GM10266 (cell line): ENCODE data around the gene PSTK.

Experiments used
- DNase-seq: peaks from one replicate; pipeline ENCODE4 v3.0.0; 2012; ENCODE audit errors: extremely low spot score
- CTCF ChIP-seq: IDR thresholded peaks from 2 replicates; pipeline ENCODE4 v1.5.1; 2012; ENCODE audit warnings: mild to moderate bottlenecking, low read depth; ENCODE audit not compliant: control insufficient read depth, insufficient read depth; ENCODE audit errors: missing control alignments

PSTK gene

GRCh38 chr10:122980209-122981065, at the start of gene PSTK:
Gene PSTK (plus strand): TSS chr10:122980401. CDS start chr10:122980480, 79 bp downstream.
- TF ChIP-seq CTCF = peak; percentile 89
- DNase-seq = peak; percentile 95

GRCh38 chr10:122931088-122931906, 48.9 kb upstream of the PSTK start:
- DNase-seq = no peak
- TF ChIP-seq CTCF = no peak

GRCh38 chr10:122939133-122939855, 40.9 kb upstream of the PSTK start:
- no peak for TF ChIP-seq CTCF
- DNase-seq = no peak

- no peak for TF ChIP-seq CTCF
- DNase-seq = no peak
Observed at GRCh38 chr10:122939856-122940543, 40.2 kb upstream of the PSTK start.

- no peak for DNase-seq
- TF ChIP-seq CTCF = no peak
Observed at GRCh38 chr10:122949296-122949695, 30.9 kb upstream of the PSTK start.

- peak; percentile 92 for DNase-seq
- no peak for TF ChIP-seq CTCF
Observed at GRCh38 chr10:122953902-122954730, 26.1 kb upstream of the PSTK start, which contains the start of gene C10orf88. Gene C10orf88 (minus strand): TSS chr10:122954227. CDS start chr10:122954178, 49 bp downstream.
